Transverse colon (tissue), 4 donors: ENCODE measurements around the gene OR1I1. TPM values are rescaled to one million over a fixed set of nuclear protein-coding genes. Genes with fewer than 3 reads are reported as not detected.
"Not testable (repeated sequence)": the region's sequence is repeated elsewhere in the genome, so short reads cannot be mapped to it uniquely, and the experiment has no call there.

Source experiments
- DNase-seq: peaks from one replicate; pipeline ENCODE4 v3.0.0-alpha.2; 2019
- H3K27ac ChIP-seq, 4 donors: fragments of 200-600 bp; sonication (generic); 2 replicates each; pipeline ENCODE4 v1.5.1; 2016 to 2018; ENCODE audit warnings: inconsistent platforms in 4 of 4
- H3K27me3 ChIP-seq: fragments of 200-600 bp; sonication (generic); 2 replicates; pipeline ENCODE4 v1.5.1; 2017; ENCODE audit warnings: inconsistent platforms
- H3K36me3 ChIP-seq, 4 donors: fragments of 200-600 bp; sonication (generic); 2 replicates each; pipeline ENCODE4 v1.5.1; 2017 to 2019; ENCODE audit warnings: inconsistent platforms in 4 of 4
- H3K4me1 ChIP-seq, 4 donors: fragments of 200-600 bp; sonication (generic); 2 replicates each; pipeline ENCODE4 v1.5.1; 2017 to 2020; ENCODE audit warnings: inconsistent platforms in 4 of 4
- H3K4me3 ChIP-seq, 4 donors: fragments of 200-600 bp; sonication (generic); 1 replicate in 1 of 4; 2 replicates in 3 of 4; pipeline versions ENCODE4 v1.5.1 to v1.6.1; 2017 to 2019; ENCODE audit warnings: inconsistent platforms in 4 of 4
- H3K9me3 ChIP-seq, 2 donors: fragments of 200-600 bp; sonication (generic); 2 replicates each; pipeline ENCODE4 v1.5.1; 2017 to 2019; ENCODE audit warnings: inconsistent platforms in 2 of 2
- EP300 ChIP-seq: sonication (generic); formaldehyde crosslinking; IDR thresholded peaks from one replicate; pipeline ENCODE4 v1.6.1; 2017; ENCODE audit warnings: antibody characterized with exemption, low read depth
- POLR2A ChIP-seq: fragments of 450-650 bp; IDR thresholded peaks from one replicate; pipeline ENCODE4 v1.6.1; 2016; ENCODE audit warnings: antibody characterized with exemption, mild to moderate bottlenecking, moderate library complexity
- POLR2AphosphoS5 ChIP-seq, 3 donors: sonication (generic); formaldehyde crosslinking; IDR thresholded peaks; one replicate each; pipeline ENCODE4 v1.6.1; 2016; ENCODE audit warnings: antibody characterized with exemption in 3 of 3
- WGBS, 2 donors: methylation state at CpG; one replicate each; pipeline ENCODE4 v1.1.5; 2018; ENCODE audit warnings: low coverage in 1 of 2; 5-methylcytosine and 5-hydroxymethylcytosine counted together
- in situ Hi-C, 4 donors: fragments of 200-750 bp; cut with MboI; loops; one replicate each; pipeline versions ENCODE4 v1.15.0 to v1.15.1; 2017; ENCODE audit warnings: low sequenced_read_pairs in 3 of 4, low pct_ligation_motif_present in 1 of 4, low pct_unique_long_range_greater_than_20kb in 1 of 4
- intact Hi-C: fragments of 100-400 bp; cut with DNase I; formaldehyde crosslinking; loops from one replicate; pipeline ENCODE4 v1.15.1; 2023; ENCODE audit warnings: low total_unique reads
- total RNA-seq, 4 donors: library from RNA; depleted of rRNA; stranded (reverse); fragments of >200 nt; gene quantifications; one replicate each; pipeline ENCODE4 v1.1.0, GENCODE V29; 2016
- TF ChIP-seq, protein P1 (sequence below), 5 experiments: fragments of 200-600 bp in 3 of 5; fragments of 450-650 bp in 2 of 5; sonication (generic) in 3 of 5; IDR thresholded peaks; 1 replicate in 2 of 5; 2 replicates in 3 of 5; pipeline ENCODE4 v1.5.1; 2016 to 2017; ENCODE audit warnings: antibody characterized with exemption in 5 of 5, inconsistent platforms in 3 of 5, mild to moderate bottlenecking in 2 of 5, moderate library complexity in 1 of 5

The OR1I1 gene
- total RNA-seq, 4 donors from 2014 or later = not detected

- intact Hi-C loops (no loop called here), in situ Hi-C loops (no loop called here)
- peaks cover 11% of the 10 kb centered on the region for H3K27me3 ChIP-seq
These were observed 6.2 kb upstream of the OR1I1 start for GRCh38 chr19:15075806-15076205.

GRCh38 chr19:15080002-15080401 is 2.0 kb upstream of the OR1I1 start:
- in situ Hi-C loops, H3K36me3 ChIP-seq, DNase-seq, H3K9me3 ChIP-seq, intact Hi-C loops, H3K4me3 ChIP-seq, H3K4me1 ChIP-seq, H3K27ac ChIP-seq: not testable (repeated sequence)
- 59 to 75% methylated on average over 4 of the region's 4 CpGs for WGBS, 2 donors
- H3K27me3 ChIP-seq = peaks cover 34% of the 10 kb centered on the region

More at GRCh38 chr19:15075806-15076205, 6.2 kb upstream of the OR1I1 start:
- TF ChIP-seq, protein P1, sequence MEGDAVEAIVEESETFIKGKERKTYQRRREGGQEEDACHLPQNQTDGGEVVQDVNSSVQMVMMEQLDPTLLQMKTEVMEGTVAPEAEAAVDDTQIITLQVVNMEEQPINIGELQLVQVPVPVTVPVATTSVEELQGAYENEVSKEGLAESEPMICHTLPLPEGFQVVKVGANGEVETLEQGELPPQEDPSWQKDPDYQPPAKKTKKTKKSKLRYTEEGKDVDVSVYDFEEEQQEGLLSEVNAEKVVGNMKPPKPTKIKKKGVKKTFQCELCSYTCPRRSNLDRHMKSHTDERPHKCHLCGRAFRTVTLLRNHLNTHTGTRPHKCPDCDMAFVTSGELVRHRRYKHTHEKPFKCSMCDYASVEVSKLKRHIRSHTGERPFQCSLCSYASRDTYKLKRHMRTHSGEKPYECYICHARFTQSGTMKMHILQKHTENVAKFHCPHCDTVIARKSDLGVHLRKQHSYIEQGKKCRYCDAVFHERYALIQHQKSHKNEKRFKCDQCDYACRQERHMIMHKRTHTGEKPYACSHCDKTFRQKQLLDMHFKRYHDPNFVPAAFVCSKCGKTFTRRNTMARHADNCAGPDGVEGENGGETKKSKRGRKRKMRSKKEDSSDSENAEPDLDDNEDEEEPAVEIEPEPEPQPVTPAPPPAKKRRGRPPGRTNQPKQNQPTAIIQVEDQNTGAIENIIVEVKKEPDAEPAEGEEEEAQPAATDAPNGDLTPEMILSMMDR (IDR thresholded peaks at IDR 0.05) = no peak
- TF ChIP-seq POLR2A = no peak
- Histone ChIP-seq H3K4me1 (no peaks in the 10 kb centered on the region), H3K36me3 (no peaks in the 10 kb centered on the region), H3K27ac (no peak overlapping the region), H3K4me3 (no peak overlapping the region), H3K9me3 (no peaks in the 10 kb centered on the region)
- no peak for DNase-seq
- 75 to 83% methylated on average over 4 of the region's 4 CpGs for WGBS, 2 donors

- in situ Hi-C loops = no loop called here
- intact Hi-C loops = loop anchor here (5.0 kb wide), 1 partner anchor 475 kb away; no protein-coding TSS in a partner anchor
These were observed 5.2 kb downstream of the OR1I1 start for GRCh38 chr19:15087182-15087581.

DNA sequence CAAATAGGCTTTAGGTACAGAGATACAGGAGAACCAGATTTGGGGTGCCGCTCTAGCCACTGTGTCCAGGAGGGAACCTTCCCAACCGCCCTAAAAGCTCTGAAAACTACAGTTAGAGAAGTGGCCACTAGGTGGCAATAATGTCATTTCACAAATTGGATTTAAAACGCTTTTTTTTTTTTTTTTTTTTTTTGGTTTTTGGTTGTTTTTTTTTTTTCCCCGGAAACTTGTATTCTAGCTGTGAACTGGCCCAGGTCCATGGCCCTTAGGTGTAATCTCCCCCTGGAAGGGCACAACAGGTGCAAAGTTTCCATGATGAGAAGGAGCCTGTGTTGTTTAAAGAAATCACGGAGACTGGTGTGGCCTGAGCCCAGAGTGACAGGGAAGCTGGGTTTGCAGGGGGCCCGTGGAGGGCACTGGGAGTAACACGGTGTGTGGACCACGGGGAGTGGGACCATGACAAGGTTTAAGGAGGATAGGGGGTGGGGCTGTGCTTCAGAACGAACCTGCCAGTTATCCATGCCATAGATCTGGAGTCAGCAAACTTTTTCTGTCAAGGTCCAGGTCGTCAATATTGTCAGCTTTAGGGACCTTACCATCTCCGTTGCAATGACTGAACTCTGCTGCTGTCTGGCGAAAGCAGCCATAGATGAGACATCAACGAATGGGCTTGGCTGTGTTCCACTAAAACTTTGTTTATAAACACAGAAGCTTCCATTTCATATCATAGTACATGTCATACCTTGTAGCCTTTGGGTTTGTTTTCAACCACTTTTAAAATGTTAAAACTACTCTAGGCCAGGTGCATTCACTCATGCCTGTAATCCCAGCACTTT is 10.1 kb downstream of the OR1I1 start:
- no peak overlapping the region for H3K4me3 ChIP-seq
- H3K27ac ChIP-seq = no peak overlapping the region
- no peaks in the 10 kb centered on the region for H3K36me3 ChIP-seq
- TF ChIP-seq POLR2A (no peak), EP300 (no peak), POLR2AphosphoS5 (IDR thresholded peaks at IDR 0.05) (no peak)
- TF ChIP-seq, protein P1 (IDR thresholded peaks at IDR 0.05) = peak; percentile 58 to 72 (median 65)
- intact Hi-C loops (loop anchor here (2.0 kb wide), 1 partner anchor 61 kb away; no protein-coding TSS in a partner anchor), in situ Hi-C loops (loop anchor here in 3 of 4 donors (10.0 kb wide), 2 partner anchors 53 to 463 kb away; no protein-coding TSS in a partner anchor)
- no peaks in the 10 kb centered on the region for H3K27me3 ChIP-seq
- H3K9me3 ChIP-seq = no peaks in the 10 kb centered on the region
- DNase-seq = no peak
- peaks cover 0 to 7% (median 2%) of the 10 kb centered on the region in 4 donors for H3K4me1 ChIP-seq
- WGBS, 2 donors = 14 to 26% methylated on average over 4 to 13 of the region's 13 CpGs

More at GRCh38 chr19:15087182-15087581, 5.2 kb downstream of the OR1I1 start:
- H3K9me3 ChIP-seq = no peaks in the 10 kb centered on the region
- H3K27ac ChIP-seq = no peak overlapping the region
- DNase-seq = no peak
- WGBS, 2 donors = 79 to 86% methylated on average over 11 of the region's 11 CpGs
- peaks cover 22% of the 10 kb centered on the region for H3K27me3 ChIP-seq
- TF ChIP-seq, protein P1 (IDR thresholded peaks at IDR 0.05) = no peak
- TF ChIP-seq POLR2AphosphoS5 (IDR thresholded peaks at IDR 0.05) = no peak
- TF ChIP-seq EP300 = no peak
- no peak for TF ChIP-seq POLR2A
- H3K4me1 ChIP-seq = peaks cover 0 to 3% (median under 1%) of the 10 kb centered on the region in 4 donors
- no peak overlapping the region for H3K4me3 ChIP-seq
- H3K36me3 ChIP-seq = no peaks in the 10 kb centered on the region
